NT2/D1 (cell line): Measurements from ENCODE around the gene MSL1.

Experiments
- DNase-seq: peaks from one replicate; pipeline ENCODE4 v3.0.0-alpha.2; 2011; ENCODE audit warnings: low read depth, low spot score
- H3K27me3 ChIP-seq: 2 replicates; pipeline ENCODE4 v1.6.0; 2011; ENCODE audit warnings: mild to moderate bottlenecking; ENCODE audit not compliant: insufficient read length, insufficient read depth
- H3K36me3 ChIP-seq: 2 replicates; pipeline ENCODE4 v1.6.1; 2011; ENCODE audit warnings: mild to moderate bottlenecking, low read length, mixed read lengths; ENCODE audit not compliant: insufficient read depth, insufficient read length
- H3K4me1 ChIP-seq: 2 replicates; pipeline ENCODE4 v1.5.1; 2011; ENCODE audit not compliant: insufficient read depth, insufficient read length
- H3K4me3 ChIP-seq: 2 replicates; pipeline ENCODE4 v1.5.1; 2011; ENCODE audit warnings: low read depth; ENCODE audit not compliant: insufficient read length
- H3K9ac ChIP-seq: 2 replicates; pipeline ENCODE4 v1.6.0; 2011; ENCODE audit warnings: low read depth; ENCODE audit not compliant: insufficient read length
- H3K9me3 ChIP-seq: 2 replicates; pipeline ENCODE4 v1.5.1; 2011; ENCODE audit warnings: mild to moderate bottlenecking, low read length; ENCODE audit not compliant: insufficient read depth
- SUZ12 ChIP-seq: IDR thresholded peaks from 2 replicates; pipeline ENCODE4 v1.6.1; 2011; ENCODE audit not compliant: insufficient read length, insufficient read depth; ENCODE audit errors: extremely low read depth
- YY1 ChIP-seq: IDR thresholded peaks from 2 replicates; pipeline ENCODE4 v1.6.1; 2011; ENCODE audit not compliant: insufficient read length, insufficient read depth
- ZNF274 ChIP-seq: IDR thresholded peaks from 2 replicates; pipeline ENCODE4 v1.6.1; 2011; ENCODE audit warnings: mild to moderate bottlenecking, low read depth, low read length

The MSL1 gene

DNA sequence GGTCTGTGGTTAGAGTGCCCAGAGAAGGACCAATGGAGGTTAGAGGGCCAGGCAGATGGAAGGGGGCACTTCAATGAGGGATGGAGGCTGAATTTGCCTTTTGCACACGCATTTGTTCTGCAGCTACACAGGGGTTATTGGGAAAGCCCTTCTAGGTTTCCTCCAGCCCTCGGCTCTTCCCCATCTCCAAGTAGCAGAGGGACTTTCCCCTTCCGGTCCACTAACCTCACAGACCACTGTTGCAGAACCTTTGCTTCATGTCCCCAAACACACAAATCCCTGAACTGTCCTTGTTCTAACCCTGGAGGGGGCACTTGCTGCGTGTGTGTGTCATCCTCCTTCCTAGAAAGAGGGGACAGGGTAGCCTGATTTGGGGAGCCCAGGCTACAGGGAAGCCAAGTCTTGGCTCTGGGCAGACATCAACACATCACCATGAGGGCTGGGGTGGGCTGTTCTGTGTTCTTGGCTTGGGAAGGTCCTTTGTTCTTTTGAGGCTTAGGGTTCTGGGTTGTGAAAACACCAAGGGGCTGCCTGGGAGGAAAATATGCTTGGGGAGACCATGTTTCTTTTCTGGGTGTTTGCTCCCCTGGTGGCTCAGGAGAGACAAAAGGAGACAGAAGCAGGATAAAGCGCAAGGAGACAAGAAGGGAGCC, 14.1 kb upstream of the MSL1 start:
- H3K27me3 ChIP-seq = peaks cover 13% of the 10 kb centered on the region
- no peaks in the 10 kb centered on the region for H3K36me3 ChIP-seq
- DNase-seq = no peak
- peak overlapping the region; percentile 3 for H3K4me3 ChIP-seq
- H3K4me1 ChIP-seq = peaks cover 54% of the 10 kb centered on the region
- H3K9ac ChIP-seq = peak overlapping the region; percentile 47
- no peaks in the 10 kb centered on the region for H3K9me3 ChIP-seq
- TF ChIP-seq ZNF274 = no peak
- no peak for TF ChIP-seq SUZ12
- no peak for TF ChIP-seq YY1

DNA sequence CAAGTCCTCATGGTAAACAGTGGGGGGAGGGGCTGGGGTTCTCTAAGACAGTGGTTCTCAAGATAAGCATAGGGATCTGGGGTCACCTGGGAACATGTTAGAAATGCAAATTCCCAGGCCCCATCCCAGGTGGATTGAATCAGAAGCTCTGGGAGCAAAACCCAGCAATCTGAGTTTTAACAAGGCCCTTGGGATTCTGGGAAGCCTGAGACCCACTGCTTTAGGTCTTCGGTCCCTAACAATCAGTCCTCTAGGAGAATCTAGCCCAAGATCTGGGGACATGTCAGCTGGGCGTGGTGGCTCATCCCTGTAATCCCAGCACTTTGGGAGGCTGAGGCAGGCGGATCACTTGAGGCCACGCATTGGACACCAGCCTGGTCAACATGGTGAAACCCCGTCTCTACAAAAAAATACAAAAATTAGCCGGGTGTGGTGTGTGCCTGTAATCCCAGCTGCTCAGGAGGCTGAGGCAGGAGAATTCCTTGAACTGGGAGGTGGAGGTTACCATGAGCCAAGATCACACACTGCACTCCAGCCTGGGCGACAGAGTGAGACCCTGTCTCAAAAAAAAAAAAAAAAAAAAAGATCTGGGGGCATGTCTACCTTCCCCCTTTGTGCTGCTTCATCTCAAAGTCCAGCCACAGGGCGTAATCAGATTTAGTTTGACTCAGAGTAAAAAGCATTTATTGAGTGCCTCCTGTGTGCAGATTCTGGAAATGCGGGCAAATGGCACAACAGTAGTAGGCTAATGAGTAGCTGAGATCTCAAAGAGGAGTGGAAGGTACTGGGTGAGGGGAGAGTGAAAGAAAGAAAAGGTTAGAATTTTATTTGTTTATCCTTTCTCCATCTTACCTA, 12.6 kb upstream of the MSL1 start:
- H3K4me1 ChIP-seq = peaks cover 47% of the 10 kb centered on the region
- no peak for DNase-seq
- no peaks in the 10 kb centered on the region for H3K36me3 ChIP-seq
- peaks cover 13% of the 10 kb centered on the region for H3K27me3 ChIP-seq
- H3K9me3 ChIP-seq = no peaks in the 10 kb centered on the region
- H3K4me3 ChIP-seq = no peak overlapping the region
- no peak for TF ChIP-seq YY1
- TF ChIP-seq ZNF274 = no peak
- TF ChIP-seq SUZ12 = no peak
- peak overlapping the region; percentile 32 for H3K9ac ChIP-seq

DNA sequence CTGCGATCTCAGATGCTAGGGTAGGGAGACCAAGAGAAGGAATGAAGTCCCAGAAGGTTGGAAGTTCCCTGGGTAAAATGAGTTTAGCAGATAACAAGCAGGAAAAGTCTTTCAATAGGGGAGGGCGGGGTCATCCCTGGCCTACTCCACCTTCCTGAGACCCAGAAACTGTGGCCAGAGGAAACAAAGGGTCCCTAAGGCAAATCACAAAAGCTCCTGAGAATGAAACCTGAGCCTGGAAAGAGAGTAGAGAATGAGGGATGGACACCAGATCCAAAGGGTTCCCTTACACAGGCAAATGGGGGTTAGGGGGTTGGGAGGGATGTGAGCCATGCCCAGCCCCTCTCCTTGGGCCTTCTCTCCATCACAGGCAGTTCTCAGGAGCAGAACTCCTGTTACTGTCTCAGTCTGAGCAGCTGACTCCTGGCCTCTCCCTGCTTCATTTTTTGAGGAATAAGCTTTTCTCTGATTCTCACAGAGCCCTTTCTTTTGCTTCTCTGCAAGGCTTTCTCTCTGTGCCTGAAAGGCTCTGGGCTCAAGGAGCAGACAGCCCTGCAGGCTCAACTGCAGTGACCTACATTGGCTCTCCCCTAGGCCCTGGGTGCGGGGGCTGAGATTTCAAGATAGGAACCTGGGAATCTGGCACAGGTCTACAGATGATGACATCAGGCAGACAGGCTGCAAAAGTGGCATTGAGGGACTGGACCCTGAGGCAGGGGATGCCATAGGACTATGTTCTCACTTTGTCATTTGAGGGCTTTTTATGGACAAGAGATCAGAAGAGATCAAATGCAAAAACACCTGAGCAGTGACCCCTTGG, 11.5 kb upstream of the MSL1 start:
- Histone ChIP-seq H3K4me1 (peaks cover 46% of the 10 kb centered on the region), H3K9me3 (no peaks in the 10 kb centered on the region), H3K36me3 (peaks cover 4% of the 10 kb centered on the region), H3K4me3 (no peak overlapping the region), H3K27me3 (peaks cover 13% of the 10 kb centered on the region), H3K9ac (peak overlapping the region; percentile 74)
- DNase-seq = no peak
- TF ChIP-seq ZNF274 (no peak), SUZ12 (no peak), YY1 (no peak)

DNA sequence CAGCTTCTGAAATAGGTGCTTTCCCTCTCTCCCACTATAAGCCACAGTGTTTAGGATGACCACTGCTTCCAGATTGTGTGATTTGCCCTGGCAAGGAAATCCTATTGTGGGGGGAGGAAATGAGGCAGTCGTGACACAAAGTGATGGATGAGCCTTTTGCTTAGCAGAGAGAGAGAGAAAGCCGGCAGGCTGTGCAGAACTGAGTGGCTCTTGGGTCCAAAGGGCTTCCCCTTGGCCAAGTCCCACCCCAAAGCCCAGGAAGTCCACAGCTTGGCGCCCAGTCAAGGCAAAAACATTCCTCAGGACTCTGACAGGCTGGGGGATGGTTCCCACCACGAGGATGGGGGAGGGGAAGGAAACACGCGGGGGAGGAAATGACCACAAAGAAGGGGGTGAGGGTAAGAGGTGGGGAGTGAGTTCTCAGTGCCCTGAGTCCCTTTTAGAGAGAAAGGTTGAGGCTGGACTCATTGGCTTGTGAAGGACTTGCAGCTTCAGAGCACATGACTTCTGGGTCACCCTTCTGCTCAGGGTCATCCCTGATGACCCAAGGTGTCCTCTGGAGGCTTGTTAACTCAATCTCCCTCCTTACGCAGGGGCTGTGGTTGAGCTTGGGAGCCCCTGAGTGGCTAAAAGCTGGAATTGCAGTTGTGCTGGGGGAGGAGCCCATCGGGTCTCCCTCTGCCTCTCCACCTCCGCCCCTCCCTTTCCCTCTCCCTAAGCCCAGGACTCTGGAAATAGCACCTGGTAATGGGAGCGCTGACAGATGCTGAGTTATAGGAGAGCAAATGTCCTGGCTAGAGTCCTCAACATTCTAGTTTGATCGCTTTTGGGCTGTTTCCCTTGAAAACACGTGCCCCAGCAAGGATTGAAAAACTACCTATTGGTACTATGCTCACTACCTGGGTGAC, 10.3 kb upstream of the MSL1 start:
- H3K9ac ChIP-seq = peak overlapping the region; percentile 74
- TF ChIP-seq YY1 = no peak
- no peak for TF ChIP-seq SUZ12
- TF ChIP-seq ZNF274 = no peak
- peaks cover 7% of the 10 kb centered on the region for H3K27me3 ChIP-seq
- peaks cover 4% of the 10 kb centered on the region for H3K36me3 ChIP-seq
- no peak for DNase-seq
- no peaks in the 10 kb centered on the region for H3K9me3 ChIP-seq
- peaks cover 36% of the 10 kb centered on the region for H3K4me1 ChIP-seq
- H3K4me3 ChIP-seq = no peak overlapping the region

DNA sequence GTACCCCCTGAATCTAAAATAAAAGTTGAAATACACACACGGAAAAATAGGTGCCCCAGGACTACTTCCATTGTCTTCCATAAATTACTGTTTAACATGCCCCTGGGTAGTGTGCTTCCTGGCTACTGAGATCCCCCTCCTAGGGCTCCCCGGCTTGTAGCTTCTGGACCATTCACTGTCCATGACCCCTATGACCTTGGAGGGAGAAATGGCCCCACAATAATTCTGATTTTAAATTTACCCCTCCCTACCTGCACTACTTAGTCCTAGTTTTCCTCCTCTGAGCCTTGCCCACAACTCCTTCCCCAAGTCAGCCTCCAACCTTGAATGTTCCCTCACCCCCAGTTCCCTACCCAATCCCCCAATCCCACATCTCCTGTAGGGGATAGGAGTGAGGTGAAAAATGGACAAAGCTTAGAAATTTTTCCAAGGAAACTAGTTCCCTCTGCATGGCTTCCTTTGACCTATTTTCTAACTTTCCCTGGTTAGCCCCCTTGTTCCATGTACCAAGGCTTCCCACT, 9.5 kb upstream of the MSL1 start:
- peaks cover 7% of the 10 kb centered on the region for H3K27me3 ChIP-seq
- no peak for TF ChIP-seq ZNF274
- no peak for TF ChIP-seq YY1
- no peak for TF ChIP-seq SUZ12
- peaks cover 4% of the 10 kb centered on the region for H3K36me3 ChIP-seq
- H3K4me1 ChIP-seq = peaks cover 33% of the 10 kb centered on the region
- no peak overlapping the region for H3K4me3 ChIP-seq
- H3K9ac ChIP-seq = peak overlapping the region; percentile 51
- no peak for DNase-seq
- H3K9me3 ChIP-seq = no peaks in the 10 kb centered on the region

DNA sequence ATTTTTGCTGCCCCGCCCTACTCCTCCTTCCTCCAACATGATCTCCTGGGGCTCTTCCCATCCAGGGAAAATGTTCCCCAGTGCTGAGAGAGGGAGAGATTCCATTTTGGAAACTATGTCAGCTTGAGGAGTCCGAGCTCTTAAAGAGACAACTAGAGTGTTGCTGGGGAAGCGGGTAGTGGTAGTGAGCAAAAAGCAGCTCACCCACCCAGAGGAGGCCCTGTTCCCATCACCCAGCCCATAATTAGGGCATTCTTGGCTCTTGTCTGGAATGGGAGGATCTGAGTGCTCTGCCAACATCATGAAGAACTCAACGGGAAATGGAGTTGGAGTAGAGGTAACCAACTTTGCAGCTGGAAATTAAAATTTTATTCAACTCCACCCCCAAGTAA, 9.1 kb upstream of the MSL1 start:
- H3K4me3 ChIP-seq = no peak overlapping the region
- peaks cover 28% of the 10 kb centered on the region for H3K4me1 ChIP-seq
- TF ChIP-seq YY1 (no peak), SUZ12 (no peak), ZNF274 (no peak)
- H3K9ac ChIP-seq = peak overlapping the region; percentile 9
- H3K27me3 ChIP-seq = peaks cover 3% of the 10 kb centered on the region
- DNase-seq = no peak
- no peaks in the 10 kb centered on the region for H3K9me3 ChIP-seq
- peaks cover 6% of the 10 kb centered on the region for H3K36me3 ChIP-seq
